SK-N-SH treated with all-trans-retinoic acid at 6 μM for 48 hours (cell line): ENCODE results near the gene PRRC2B.

Source experiments
- ATAC-seq: fragments of 200-7000 bp; cut with Tn5 transposase; 3 replicates; pipeline ENCODE4 v1.9.1; 2020; ENCODE audit warnings: mild to moderate bottlenecking, moderate library complexity
- ARNTL ChIP-seq: fragments of 450-650 bp; formaldehyde crosslinking; IDR thresholded peaks from 2 replicates; pipeline ENCODE4 v1.5.0; 2020; ENCODE audit warnings: low read depth, mild to moderate bottlenecking, moderate library complexity, borderline replicate concordance
- BACH2 ChIP-seq: fragments of 250-450 bp; sonication (Bioruptor Pico); IDR thresholded peaks from 2 replicates; pipeline ENCODE4 v1.9.0; 2021; ENCODE audit warnings: mild to moderate bottlenecking, borderline replicate concordance
- CSDC2 ChIP-seq: fragments of 250-450 bp; sonication (Bioruptor Pico); IDR thresholded peaks from 2 replicates; pipeline ENCODE4 v1.5.0; 2020; ENCODE audit warnings: mild to moderate bottlenecking, moderate library complexity
- ESRRG ChIP-seq: fragments of 250-450 bp; sonication (Bioruptor Pico); IDR thresholded peaks from 2 replicates; pipeline ENCODE4 v1.6.1; 2021; ENCODE audit warnings: mild to moderate bottlenecking
- GLIS3 ChIP-seq: fragments of 250-450 bp; sonication (Bioruptor Pico); IDR thresholded peaks from 2 replicates; pipeline ENCODE4 v1.5.0; 2020; ENCODE audit warnings: mild to moderate bottlenecking, moderate library complexity
- ISL1 ChIP-seq: fragments of 250-450 bp; sonication (Bioruptor Pico); IDR thresholded peaks from 2 replicates; pipeline ENCODE4 v2.1.2; 2022; ENCODE audit warnings: mild to moderate bottlenecking, moderate library complexity
- OSR1 ChIP-seq: fragments of 250-450 bp; sonication (Bioruptor Pico); IDR thresholded peaks from 2 replicates; pipeline ENCODE4 v1.8.0; 2022; ENCODE audit warnings: moderate library complexity, mild to moderate bottlenecking, inconsistent platforms
- PPARA ChIP-seq: fragments of 250-450 bp; sonication (Bioruptor Pico); IDR thresholded peaks from 2 replicates; pipeline ENCODE4 v1.5.0; 2020; ENCODE audit warnings: mild to moderate bottlenecking, borderline replicate concordance
- SNAI2 ChIP-seq: fragments of 250-450 bp; sonication (Bioruptor Pico); IDR thresholded peaks from 2 replicates; pipeline ENCODE4 v1.5.0; 2020; ENCODE audit warnings: mild to moderate bottlenecking, moderate library complexity
- TCF4 ChIP-seq: fragments of 250-450 bp; sonication (Bioruptor Pico); IDR thresholded peaks from 2 replicates; pipeline ENCODE4 v1.8.0; 2021; ENCODE audit warnings: mild to moderate bottlenecking, moderate library complexity, borderline replicate concordance
- TOX ChIP-seq: fragments of 250-450 bp; sonication (Bioruptor Pico); IDR thresholded peaks from 2 replicates; pipeline ENCODE4 v1.8.0; 2021; ENCODE audit warnings: mild to moderate bottlenecking, moderate library complexity, borderline replicate concordance
- ZC3H10 ChIP-seq: fragments of 250-450 bp; sonication (Bioruptor Pico); IDR thresholded peaks from 2 replicates; pipeline ENCODE4 v1.5.1; 2021; ENCODE audit warnings: mild to moderate bottlenecking, moderate library complexity
- ZFP3 ChIP-seq: fragments of 250-450 bp; sonication (Bioruptor Pico); IDR thresholded peaks from 2 replicates; pipeline ENCODE4 v1.5.0; 2020; ENCODE audit warnings: mild to moderate bottlenecking, moderate library complexity
- ZFP30 ChIP-seq: fragments of 450-650 bp; formaldehyde crosslinking; IDR thresholded peaks from 2 replicates; pipeline ENCODE4 v1.5.0; 2022; ENCODE audit warnings: mild to moderate bottlenecking, moderate library complexity
- ZNF8 ChIP-seq: fragments of 450-650 bp; formaldehyde crosslinking; IDR thresholded peaks from 2 replicates; pipeline ENCODE4 v1.5.0; 2020; ENCODE audit warnings: mild to moderate bottlenecking, moderate library complexity
- TF ChIP-seq, protein P1 (sequence below): fragments of 250-450 bp; sonication (Bioruptor Pico); IDR thresholded peaks from 2 replicates; pipeline ENCODE4 v1.5.0; 2020; ENCODE audit warnings: mild to moderate bottlenecking, moderate library complexity
- TF ChIP-seq, protein P2 (sequence below): fragments of 250-450 bp; sonication (Bioruptor Pico); IDR thresholded peaks from 2 replicates; pipeline ENCODE4 v1.8.0; 2021; ENCODE audit warnings: low read depth, mild to moderate bottlenecking, moderate library complexity, borderline replicate concordance
- TF ChIP-seq, protein P3 (sequence below): fragments of 250-450 bp; sonication (Bioruptor Pico); IDR thresholded peaks from 2 replicates; pipeline ENCODE4 v1.8.0; 2020; ENCODE audit warnings: mild to moderate bottlenecking, moderate library complexity, borderline replicate concordance
- TF ChIP-seq, protein P4 (sequence below): fragments of 250-450 bp; sonication (Bioruptor Pico); IDR thresholded peaks from 2 replicates; pipeline ENCODE4 v1.5.1; 2021; ENCODE audit warnings: mild to moderate bottlenecking, moderate library complexity

The PRRC2B gene

DNA sequence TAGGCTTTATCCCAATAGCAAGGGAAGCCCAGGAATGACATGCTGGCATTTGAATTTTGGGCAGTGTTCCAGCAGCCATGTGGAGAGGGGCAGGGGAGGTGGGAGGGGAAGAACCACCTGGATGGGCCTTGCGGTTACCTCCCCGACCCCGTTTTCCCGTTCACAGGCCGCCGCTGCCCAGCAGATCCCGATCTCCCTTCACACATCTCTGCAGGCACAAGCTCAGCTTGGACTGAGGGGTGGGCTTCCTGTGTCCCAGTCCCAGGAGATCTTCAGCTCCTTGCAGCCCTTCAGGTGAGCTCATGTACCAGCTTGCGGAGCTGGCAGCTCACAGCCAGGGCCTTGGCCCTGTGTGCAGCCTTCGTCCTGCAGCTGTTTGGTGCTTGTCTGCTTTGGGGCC is 93.1 kb downstream of the PRRC2B start:
- ATAC-seq, result no peak
- TF ChIP-seq, protein P1, sequence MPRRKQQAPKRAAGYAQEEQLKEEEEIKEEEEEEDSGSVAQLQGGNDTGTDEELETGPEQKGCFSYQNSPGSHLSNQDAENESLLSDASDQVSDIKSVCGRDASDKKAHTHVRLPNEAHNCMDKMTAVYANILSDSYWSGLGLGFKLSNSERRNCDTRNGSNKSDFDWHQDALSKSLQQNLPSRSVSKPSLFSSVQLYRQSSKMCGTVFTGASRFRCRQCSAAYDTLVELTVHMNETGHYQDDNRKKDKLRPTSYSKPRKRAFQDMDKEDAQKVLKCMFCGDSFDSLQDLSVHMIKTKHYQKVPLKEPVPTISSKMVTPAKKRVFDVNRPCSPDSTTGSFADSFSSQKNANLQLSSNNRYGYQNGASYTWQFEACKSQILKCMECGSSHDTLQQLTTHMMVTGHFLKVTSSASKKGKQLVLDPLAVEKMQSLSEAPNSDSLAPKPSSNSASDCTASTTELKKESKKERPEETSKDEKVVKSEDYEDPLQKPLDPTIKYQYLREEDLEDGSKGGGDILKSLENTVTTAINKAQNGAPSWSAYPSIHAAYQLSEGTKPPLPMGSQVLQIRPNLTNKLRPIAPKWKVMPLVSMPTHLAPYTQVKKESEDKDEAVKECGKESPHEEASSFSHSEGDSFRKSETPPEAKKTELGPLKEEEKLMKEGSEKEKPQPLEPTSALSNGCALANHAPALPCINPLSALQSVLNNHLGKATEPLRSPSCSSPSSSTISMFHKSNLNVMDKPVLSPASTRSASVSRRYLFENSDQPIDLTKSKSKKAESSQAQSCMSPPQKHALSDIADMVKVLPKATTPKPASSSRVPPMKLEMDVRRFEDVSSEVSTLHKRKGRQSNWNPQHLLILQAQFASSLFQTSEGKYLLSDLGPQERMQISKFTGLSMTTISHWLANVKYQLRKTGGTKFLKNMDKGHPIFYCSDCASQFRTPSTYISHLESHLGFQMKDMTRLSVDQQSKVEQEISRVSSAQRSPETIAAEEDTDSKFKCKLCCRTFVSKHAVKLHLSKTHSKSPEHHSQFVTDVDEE (CRISPR knock-in tag), result no peak
- no peak for TF ChIP-seq ARNTL
- no peak for TF ChIP-seq TOX (CRISPR knock-in tag)
- TF ChIP-seq ESRRG (CRISPR knock-in tag), result no peak
- no peak for TF ChIP-seq ZNF8 (CRISPR knock-in tag)
- TF ChIP-seq ISL1 (CRISPR knock-in tag), result no peak
- TF ChIP-seq, protein P2, sequence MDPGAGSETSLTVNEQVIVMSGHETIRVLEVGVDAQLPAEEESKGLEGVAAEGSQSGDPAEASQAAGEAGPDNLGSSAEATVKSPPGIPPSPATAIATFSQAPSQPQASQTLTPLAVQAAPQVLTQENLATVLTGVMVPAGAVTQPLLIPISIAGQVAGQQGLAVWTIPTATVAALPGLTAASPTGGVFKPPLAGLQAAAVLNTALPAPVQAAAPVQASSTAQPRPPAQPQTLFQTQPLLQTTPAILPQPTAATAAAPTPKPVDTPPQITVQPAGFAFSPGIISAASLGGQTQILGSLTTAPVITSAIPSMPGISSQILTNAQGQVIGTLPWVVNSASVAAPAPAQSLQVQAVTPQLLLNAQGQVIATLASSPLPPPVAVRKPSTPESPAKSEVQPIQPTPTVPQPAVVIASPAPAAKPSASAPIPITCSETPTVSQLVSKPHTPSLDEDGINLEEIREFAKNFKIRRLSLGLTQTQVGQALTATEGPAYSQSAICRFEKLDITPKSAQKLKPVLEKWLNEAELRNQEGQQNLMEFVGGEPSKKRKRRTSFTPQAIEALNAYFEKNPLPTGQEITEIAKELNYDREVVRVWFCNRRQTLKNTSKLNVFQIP (CRISPR knock-in tag), result no peak
- no peak for TF ChIP-seq PPARA (CRISPR knock-in tag)

DNA sequence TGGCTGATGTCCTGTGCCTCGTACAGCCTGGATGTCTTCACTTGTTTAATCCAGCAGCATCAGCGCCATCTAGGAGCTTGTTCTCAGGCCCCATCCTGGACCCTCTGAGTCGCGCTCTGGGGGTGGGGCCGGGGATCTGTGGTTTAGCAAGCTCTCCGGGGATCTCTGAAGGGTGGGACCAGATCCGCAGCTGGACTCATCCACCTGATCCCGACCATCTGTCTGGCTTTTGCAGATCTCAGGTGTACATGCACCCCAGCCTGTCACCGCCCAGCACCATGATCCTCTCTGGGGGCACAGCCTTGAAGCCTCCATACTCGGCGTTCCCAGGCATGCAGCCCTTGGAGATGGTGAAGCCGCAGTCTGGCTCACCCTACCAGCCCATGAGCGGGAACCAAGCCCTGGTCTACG is 93.7 kb downstream of the PRRC2B start:
- no peak for TF ChIP-seq CSDC2 (CRISPR knock-in tag)
- no peak for TF ChIP-seq BACH2
- no peak for TF ChIP-seq OSR1
- TF ChIP-seq, protein P1 (CRISPR knock-in tag), result no peak
- TF ChIP-seq, protein P3, sequence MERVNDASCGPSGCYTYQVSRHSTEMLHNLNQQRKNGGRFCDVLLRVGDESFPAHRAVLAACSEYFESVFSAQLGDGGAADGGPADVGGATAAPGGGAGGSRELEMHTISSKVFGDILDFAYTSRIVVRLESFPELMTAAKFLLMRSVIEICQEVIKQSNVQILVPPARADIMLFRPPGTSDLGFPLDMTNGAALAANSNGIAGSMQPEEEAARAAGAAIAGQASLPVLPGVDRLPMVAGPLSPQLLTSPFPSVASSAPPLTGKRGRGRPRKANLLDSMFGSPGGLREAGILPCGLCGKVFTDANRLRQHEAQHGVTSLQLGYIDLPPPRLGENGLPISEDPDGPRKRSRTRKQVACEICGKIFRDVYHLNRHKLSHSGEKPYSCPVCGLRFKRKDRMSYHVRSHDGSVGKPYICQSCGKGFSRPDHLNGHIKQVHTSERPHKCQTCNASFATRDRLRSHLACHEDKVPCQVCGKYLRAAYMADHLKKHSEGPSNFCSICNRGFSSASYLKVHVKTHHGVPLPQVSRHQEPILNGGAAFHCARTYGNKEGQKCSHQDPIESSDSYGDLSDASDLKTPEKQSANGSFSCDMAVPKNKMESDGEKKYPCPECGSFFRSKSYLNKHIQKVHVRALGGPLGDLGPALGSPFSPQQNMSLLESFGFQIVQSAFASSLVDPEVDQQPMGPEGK, result no peak
- TF ChIP-seq, protein P4, sequence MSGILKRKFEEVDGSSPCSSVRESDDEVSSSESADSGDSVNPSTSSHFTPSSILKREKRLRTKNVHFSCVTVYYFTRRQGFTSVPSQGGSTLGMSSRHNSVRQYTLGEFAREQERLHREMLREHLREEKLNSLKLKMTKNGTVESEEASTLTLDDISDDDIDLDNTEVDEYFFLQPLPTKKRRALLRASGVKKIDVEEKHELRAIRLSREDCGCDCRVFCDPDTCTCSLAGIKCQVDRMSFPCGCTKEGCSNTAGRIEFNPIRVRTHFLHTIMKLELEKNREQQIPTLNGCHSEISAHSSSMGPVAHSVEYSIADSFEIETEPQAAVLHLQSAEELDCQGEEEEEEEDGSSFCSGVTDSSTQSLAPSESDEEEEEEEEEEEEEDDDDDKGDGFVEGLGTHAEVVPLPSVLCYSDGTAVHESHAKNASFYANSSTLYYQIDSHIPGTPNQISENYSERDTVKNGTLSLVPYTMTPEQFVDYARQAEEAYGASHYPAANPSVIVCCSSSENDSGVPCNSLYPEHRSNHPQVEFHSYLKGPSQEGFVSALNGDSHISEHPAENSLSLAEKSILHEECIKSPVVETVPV (CRISPR knock-in tag), result no peak
- no peak for TF ChIP-seq ARNTL
- ATAC-seq, result no peak

DNA sequence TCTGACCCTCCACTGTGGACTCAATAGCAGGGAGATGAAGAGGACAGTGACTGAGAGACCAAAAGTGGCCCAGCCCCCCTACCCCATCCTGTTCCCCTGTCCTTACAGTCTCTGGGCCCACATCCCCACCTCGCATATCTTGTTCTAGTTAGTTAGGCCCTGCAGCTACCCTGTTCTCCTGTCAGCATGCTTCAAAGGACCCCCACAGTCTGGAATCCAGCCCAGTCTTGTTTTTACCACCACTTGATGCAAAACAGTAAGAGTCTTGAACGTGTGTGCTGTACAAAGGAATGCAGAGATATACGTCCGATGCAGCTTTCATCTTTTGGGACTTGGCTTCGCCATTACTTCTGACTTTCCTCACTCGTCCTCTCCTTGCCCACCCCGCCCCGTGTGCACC is 96.6 kb downstream of the PRRC2B start:
- TF ChIP-seq ZNF8 (CRISPR knock-in tag), result no peak
- TF ChIP-seq TOX (CRISPR knock-in tag), result no peak
- TF ChIP-seq TCF4 (CRISPR knock-in tag), result no peak
- TF ChIP-seq, protein P2 (CRISPR knock-in tag), result no peak
- TF ChIP-seq PPARA (CRISPR knock-in tag), result no peak
- no peak for TF ChIP-seq BACH2
- no peak for TF ChIP-seq CSDC2 (CRISPR knock-in tag)
- no peak for TF ChIP-seq SNAI2 (CRISPR knock-in tag)
- TF ChIP-seq, protein P1 (CRISPR knock-in tag), result no peak
- TF ChIP-seq ZFP30 (CRISPR knock-in tag), result no peak
- no peak for TF ChIP-seq ZC3H10 (CRISPR knock-in tag)
- no peak for TF ChIP-seq OSR1
- no peak for TF ChIP-seq ZFP3 (CRISPR knock-in tag)
- no peak for TF ChIP-seq GLIS3
- no peak for TF ChIP-seq ISL1 (CRISPR knock-in tag)
- no peak for ATAC-seq
